Calu3 (cell line): ENCODE results near the gene B3GNT4. TPM values are rescaled to one million over a fixed set of nuclear protein-coding genes. Genes with fewer than 3 reads are reported as not detected.

ENCODE experiments used
- BruUV-seq: library from RNA; stranded (reverse); fragments of 400-500 nt; replicated peaks from 2 replicates; lab custom pipeline; 2021; lab: Mats Ljungman, UMichigan
- CTCF ChIA-PET: fragments of 300-600 bp; sonication (Branson Sonifier 250); formaldehyde crosslinking; loops from one replicate; lab custom pipeline; 2022; ENCODE audit warnings: antibody characterized with exemption; lab: Charles Lee
- DNase-seq: peaks from one replicate; pipeline ENCODE4 v3.0.0; 2022
- H3K27ac Mint-ChIP-seq: one replicate; pipeline ENCODE4 v1.8.0; 2022; ENCODE audit warnings: mixed read lengths; ENCODE audit not compliant: unreplicated experiment
- H3K27me3 Mint-ChIP-seq: one replicate; pipeline ENCODE4 v1.8.0; 2022; ENCODE audit warnings: mixed read lengths; ENCODE audit not compliant: unreplicated experiment
- H3K36me3 Mint-ChIP-seq: one replicate; pipeline ENCODE4 v1.8.0; 2022; ENCODE audit warnings: mild to moderate bottlenecking, moderate library complexity, mixed read lengths; ENCODE audit not compliant: insufficient read depth, unreplicated experiment
- H3K4me1 Mint-ChIP-seq: one replicate; pipeline ENCODE4 v1.8.0; 2022; ENCODE audit warnings: mild to moderate bottlenecking, low read depth, mixed read lengths; ENCODE audit not compliant: unreplicated experiment
- H3K4me3 Mint-ChIP-seq: one replicate; pipeline ENCODE4 v1.8.0; 2022; ENCODE audit warnings: mild to moderate bottlenecking, low read depth, moderate library complexity, mixed read lengths; ENCODE audit not compliant: unreplicated experiment
- H3K9me3 Mint-ChIP-seq: one replicate; pipeline ENCODE4 v1.8.0; 2022; ENCODE audit warnings: low read depth, mixed read lengths; ENCODE audit not compliant: unreplicated experiment
- intact Hi-C: fragments of 100-400 bp; cut with micrococcal nuclease; formaldehyde crosslinking; loops from one replicate; pipeline ENCODE4 v1.10.0; 2022; ENCODE audit not compliant: unreplicated experiment
- total RNA-seq: library from RNA; stranded (reverse); gene quantifications from 2 replicates; pipeline ENCODE4 v1.2.3, GENCODE V29; 2022
- TF ChIP-seq, protein P1 (sequence below): fragments of 200-600 bp; IDR thresholded peaks from one replicate; pipeline ENCODE4 v1.8.0; 2022; ENCODE audit warnings: antibody characterized with exemption; ENCODE audit not compliant: unreplicated experiment

Gene B3GNT4
- total RNA-seq, 1 experiment from 2014 or later: 0.47 TPM

DNA sequence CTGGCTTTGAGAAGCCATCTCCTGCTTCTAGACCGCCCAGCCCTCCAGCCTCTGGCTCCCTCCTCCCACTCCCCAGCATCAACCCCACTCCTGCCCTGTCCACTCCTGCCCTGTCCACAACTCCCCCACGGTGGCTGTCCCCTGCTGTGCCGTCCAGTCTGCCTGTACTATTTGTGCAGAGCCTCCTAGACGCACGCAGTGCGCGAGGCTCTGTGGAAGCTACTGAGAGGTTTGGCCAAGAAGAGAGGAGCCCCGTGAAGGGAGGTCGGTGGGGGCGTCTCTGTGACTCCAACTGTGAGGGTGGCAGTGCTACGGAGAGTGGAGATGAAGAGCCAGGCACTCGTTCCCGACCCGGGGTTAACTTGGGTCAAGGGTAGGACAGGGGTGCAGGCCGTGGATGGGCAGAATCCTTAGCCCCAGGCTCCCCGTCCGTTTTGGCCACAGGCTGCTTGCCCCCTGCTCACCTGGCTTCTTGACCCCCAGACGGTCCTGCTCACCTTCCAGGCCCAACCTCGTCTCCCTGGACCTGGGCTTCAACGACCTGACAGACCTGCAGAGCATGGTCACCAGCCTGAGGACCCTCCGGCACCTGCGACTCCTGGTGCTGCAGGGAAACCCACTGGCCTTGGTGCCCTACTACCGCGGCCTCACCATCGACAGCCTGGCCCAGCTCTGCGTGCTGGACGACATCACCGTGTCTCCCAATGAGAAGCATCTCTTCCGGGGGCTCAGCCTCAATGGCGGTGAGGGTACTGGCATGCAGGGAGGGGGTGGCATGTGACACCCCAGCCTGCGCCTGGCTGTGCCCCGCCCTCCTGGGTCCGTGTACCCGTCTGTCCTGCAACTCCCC, 13.7 kb upstream of the B3GNT4 start:
- H3K4me1 Mint-ChIP-seq: no peaks in the 10 kb centered on the region
- no peak overlapping the region for H3K4me3 Mint-ChIP-seq
- peaks cover 21% of the 10 kb centered on the region for H3K27me3 Mint-ChIP-seq
- H3K36me3 Mint-ChIP-seq: peaks cover 11% of the 10 kb centered on the region
- no peaks in the 10 kb centered on the region for H3K9me3 Mint-ChIP-seq
- BruUV-seq: no TSS peak
- DNase-seq: no peak
- intact Hi-C loops: loop anchor here (10.0 kb wide), 1 partner anchor 275 kb away; the partner anchor contains the start of gene CFAP251
- TF ChIP-seq, protein P1, sequence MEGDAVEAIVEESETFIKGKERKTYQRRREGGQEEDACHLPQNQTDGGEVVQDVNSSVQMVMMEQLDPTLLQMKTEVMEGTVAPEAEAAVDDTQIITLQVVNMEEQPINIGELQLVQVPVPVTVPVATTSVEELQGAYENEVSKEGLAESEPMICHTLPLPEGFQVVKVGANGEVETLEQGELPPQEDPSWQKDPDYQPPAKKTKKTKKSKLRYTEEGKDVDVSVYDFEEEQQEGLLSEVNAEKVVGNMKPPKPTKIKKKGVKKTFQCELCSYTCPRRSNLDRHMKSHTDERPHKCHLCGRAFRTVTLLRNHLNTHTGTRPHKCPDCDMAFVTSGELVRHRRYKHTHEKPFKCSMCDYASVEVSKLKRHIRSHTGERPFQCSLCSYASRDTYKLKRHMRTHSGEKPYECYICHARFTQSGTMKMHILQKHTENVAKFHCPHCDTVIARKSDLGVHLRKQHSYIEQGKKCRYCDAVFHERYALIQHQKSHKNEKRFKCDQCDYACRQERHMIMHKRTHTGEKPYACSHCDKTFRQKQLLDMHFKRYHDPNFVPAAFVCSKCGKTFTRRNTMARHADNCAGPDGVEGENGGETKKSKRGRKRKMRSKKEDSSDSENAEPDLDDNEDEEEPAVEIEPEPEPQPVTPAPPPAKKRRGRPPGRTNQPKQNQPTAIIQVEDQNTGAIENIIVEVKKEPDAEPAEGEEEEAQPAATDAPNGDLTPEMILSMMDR: no peak
- H3K27ac Mint-ChIP-seq: no peak overlapping the region
- CTCF ChIA-PET: interaction anchor here (1.7 kb wide), 1 partner anchor 135 kb away, joined by 7 read pairs; no protein-coding TSS in a partner anchor

DNA sequence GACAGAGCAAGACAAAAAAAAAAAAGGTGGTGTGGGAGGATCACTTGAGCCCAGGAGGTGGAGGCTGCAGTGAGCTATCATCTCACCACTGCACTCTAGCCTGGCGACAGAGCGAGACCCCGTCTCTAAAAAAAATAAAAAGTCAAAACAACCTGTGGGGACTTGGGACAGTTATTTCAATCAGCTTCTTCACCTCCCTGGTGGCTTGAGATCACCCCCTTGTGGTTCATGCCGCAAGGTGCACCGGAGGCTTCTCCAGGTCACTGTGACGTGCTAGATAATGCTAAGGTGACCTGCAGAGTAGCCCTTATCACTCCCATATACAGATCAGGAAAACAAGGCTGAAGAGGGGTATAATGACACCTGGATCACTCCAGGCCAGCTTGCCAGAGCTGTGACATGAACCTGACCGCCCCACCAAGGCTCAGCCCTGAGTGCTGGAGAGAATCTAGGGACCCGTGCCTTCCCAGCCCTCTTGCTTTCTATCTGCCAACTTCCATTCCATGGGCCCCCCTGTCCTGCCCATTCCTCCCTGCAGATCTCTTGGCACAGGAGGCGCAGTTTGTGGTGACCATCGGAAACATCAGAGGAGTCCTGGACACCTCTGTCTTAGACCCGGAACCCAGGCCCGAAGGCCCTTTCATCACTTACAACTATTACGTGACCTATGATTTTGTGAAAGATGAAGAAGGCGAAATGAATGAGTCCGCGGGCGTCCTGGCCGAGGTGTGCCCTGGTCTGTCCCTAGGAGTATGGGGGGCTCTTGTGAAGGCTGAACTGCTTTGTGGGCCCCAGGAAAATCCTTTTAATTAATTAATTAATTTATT, 12.5 kb upstream of the B3GNT4 start:
- peak; percentile 86 for DNase-seq
- no TSS peak for BruUV-seq

DNA sequence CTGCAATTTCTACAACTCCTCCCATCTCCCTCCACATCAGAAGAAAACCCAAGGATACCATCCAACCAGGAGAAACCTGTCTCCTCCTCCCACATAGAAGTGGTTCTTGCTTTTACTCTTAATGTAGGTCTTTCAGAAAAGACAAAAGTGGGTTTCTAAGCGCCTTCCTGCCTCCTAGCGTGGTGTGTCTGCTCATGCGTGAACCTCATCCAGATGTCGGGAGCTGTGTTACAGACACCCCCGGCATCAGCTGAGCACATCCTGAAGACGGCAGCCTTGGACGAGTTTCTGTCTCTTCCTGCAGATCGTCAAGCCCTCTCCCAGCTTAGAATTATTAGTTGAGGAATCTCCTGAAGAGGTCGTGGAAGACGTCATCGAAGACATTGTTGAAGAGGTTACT, 11.1 kb upstream of the B3GNT4 start:
- no peak for DNase-seq
- TF ChIP-seq, protein P1: no peak
- intact Hi-C loops: loop anchor here (10.0 kb wide), 1 partner anchor 278 kb away; the partner anchor contains the start of gene CFAP251
- no peak overlapping the region for H3K27ac Mint-ChIP-seq
- peaks cover 3% of the 10 kb centered on the region for H3K4me1 Mint-ChIP-seq
- H3K4me3 Mint-ChIP-seq: no peak overlapping the region
- BruUV-seq: no TSS peak
- H3K27me3 Mint-ChIP-seq: peaks cover 41% of the 10 kb centered on the region
- peaks cover 7% of the 10 kb centered on the region for H3K36me3 Mint-ChIP-seq
- CTCF ChIA-PET: no interaction called here
- H3K9me3 Mint-ChIP-seq: peaks cover 6% of the 10 kb centered on the region

More for the DNA sequence above, 12.5 kb upstream of the B3GNT4 start:
- Mint-ChIP-seq H3K27ac (no peak overlapping the region), H3K27me3 (peaks cover 27% of the 10 kb centered on the region), H3K4me3 (no peak overlapping the region), H3K36me3 (peaks cover 7% of the 10 kb centered on the region), H3K9me3 (peaks cover 6% of the 10 kb centered on the region), H3K4me1 (no peaks in the 10 kb centered on the region)
- CTCF ChIA-PET: interaction anchor here (0.5 to 1.7 kb wide), 9 partner anchors 16 to 274 kb away, joined by 3 to 12 read pairs (median 3); no protein-coding TSS in a partner anchor
- TF ChIP-seq, protein P1: peak; percentile 84
- intact Hi-C loops: loop anchor here (1.0 to 10.0 kb wide), 3 partner anchors 60 to 276 kb away; partner anchors contain the start of gene CFAP251

DNA sequence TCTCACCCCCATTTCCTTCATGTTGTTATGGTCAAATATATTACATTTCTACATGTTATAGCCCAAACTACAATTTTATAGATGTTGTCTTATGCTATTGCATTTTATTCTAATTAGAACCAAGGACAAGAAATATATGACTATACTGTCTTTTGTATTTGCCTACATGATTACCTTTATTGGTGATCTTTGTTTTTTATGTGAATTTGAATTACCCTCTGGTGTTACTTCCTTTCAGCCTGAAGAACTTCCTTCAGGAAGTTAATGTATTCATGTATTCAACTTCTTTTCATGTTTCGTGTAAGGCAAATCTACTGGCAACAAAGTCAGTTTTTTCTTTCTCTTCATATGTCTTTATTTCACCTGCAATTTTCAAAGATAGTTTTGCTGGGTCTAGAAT, 8.7 kb upstream of the B3GNT4 start:
- TF ChIP-seq, protein P1: no peak
- Mint-ChIP-seq H3K27ac (no peak overlapping the region), H3K9me3 (peaks cover 6% of the 10 kb centered on the region), H3K4me3 (no peak overlapping the region), H3K36me3 (peaks cover 7% of the 10 kb centered on the region), H3K27me3 (peaks cover 56% of the 10 kb centered on the region), H3K4me1 (peaks cover 8% of the 10 kb centered on the region)
- no peak for DNase-seq
- CTCF ChIA-PET: interaction anchor here (0.7 kb wide), 1 partner anchor 929 kb away, joined by 3 read pairs; no protein-coding TSS in a partner anchor
- intact Hi-C loops: loop anchor here (10.0 kb wide), 1 partner anchor 280 kb away; the partner anchor contains the start of gene CFAP251
- BruUV-seq: no TSS peak
